Lung (tissue), 12 donors: ENCODE measurements around the gene ZNF366. TPM values are rescaled to one million over a fixed set of nuclear protein-coding genes. Genes with fewer than 3 reads are reported as not detected.

Experiments
- ATAC-seq: fragments of 200-7000 bp; cut with Tn5 transposase; one replicate; pipeline ENCODE4 v1.9.1; 2020; ENCODE audit warnings: moderate number of reproducible peaks; ENCODE audit not compliant: insufficient read depth, low FRiP score
- DNase-seq, 3 donors: peaks; one replicate each; pipeline ENCODE4 v3.0.0-alpha.2; 2013 to 2017
- H3K27ac ChIP-seq, 2 donors: one replicate each; pipeline ENCODE4 v1.5.1; 2013; ENCODE audit warnings: mild to moderate bottlenecking in 2 of 2, moderate library complexity in 2 of 2, control low read depth in 1 of 2, inconsistent platforms in 1 of 2, low read depth in 1 of 2, low read length in 1 of 2
- H3K27me3 ChIP-seq, 3 donors: one replicate each; pipeline ENCODE4 v1.5.1; 2013; ENCODE audit warnings: low read length in 2 of 3; ENCODE audit not compliant: control insufficient read depth in 3 of 3, insufficient read depth in 3 of 3
- H3K36me3 ChIP-seq, 4 donors: one replicate each; pipeline ENCODE4 v1.5.1; 2013; ENCODE audit warnings: low read length in 4 of 4, mild to moderate bottlenecking in 1 of 4, moderate library complexity in 1 of 4; ENCODE audit not compliant: control insufficient read depth in 4 of 4, insufficient read depth in 4 of 4
- H3K4me1 ChIP-seq, 5 donors: one replicate each; pipeline ENCODE4 v1.5.1; 2013; ENCODE audit warnings: low read length in 5 of 5, mild to moderate bottlenecking in 2 of 5, moderate library complexity in 1 of 5; ENCODE audit not compliant: control insufficient read depth in 5 of 5, insufficient read depth in 5 of 5
- H3K4me3 ChIP-seq: one replicate; pipeline ENCODE4 v1.5.1; 2013; ENCODE audit warnings: mild to moderate bottlenecking, control low read depth, moderate library complexity
- H3K9ac ChIP-seq, 2 donors: one replicate each; pipeline ENCODE4 v1.5.1; 2013; ENCODE audit warnings: low read length in 2 of 2, control low read depth in 1 of 2; ENCODE audit not compliant: insufficient read depth in 1 of 2
- H3K9me3 ChIP-seq, 4 donors: one replicate each; pipeline ENCODE4 v1.5.1; 2013; ENCODE audit warnings: low read length in 3 of 4, mild to moderate bottlenecking in 1 of 4, moderate library complexity in 1 of 4; ENCODE audit not compliant: control insufficient read depth in 4 of 4, insufficient read depth in 3 of 4
- WGBS, 2 donors: extraction: QIAGEN DNeasy Blood & Tissue Kit; methylation state at CpG; one replicate each; pipeline ENCODE4 v1.1.7; 2013; 5-methylcytosine and 5-hydroxymethylcytosine counted together
- polyA plus RNA-seq, 2 donors: library from polyadenylated mRNA; stranded (reverse); fragments of 200-250 nt; gene quantifications; one replicate each; pipeline ENCODE4 v1.2.1, GENCODE V29; 2013
- total RNA-seq, 2 donors: library from RNA; depleted of rRNA in 1 of 2; stranded (reverse); fragments of >200 nt in 1 of 2; gene quantifications; one replicate each; pipeline ENCODE4 v1.2.1, GENCODE V29; 2014 to 2021
- TF ChIP-seq, protein P1 (sequence below): IDR thresholded peaks from 2 replicates; pipeline ENCODE4 v1.5.1; 2012; ENCODE audit warnings: mild to moderate bottlenecking; ENCODE audit errors: control extremely low read depth, extremely low read depth
- donor health status: control.
- donor health status: control.
- donor health status: Bipolar disorder and iron deficiency.
- donor health status: healthy.
- donor health status: DM: yes; HTN: yes; CAD: no.

ZNF366 gene
- total and polyA plus RNA-seq, 4 donors = 0.73 to 6.0 (median 3.6) TPM

DNA sequence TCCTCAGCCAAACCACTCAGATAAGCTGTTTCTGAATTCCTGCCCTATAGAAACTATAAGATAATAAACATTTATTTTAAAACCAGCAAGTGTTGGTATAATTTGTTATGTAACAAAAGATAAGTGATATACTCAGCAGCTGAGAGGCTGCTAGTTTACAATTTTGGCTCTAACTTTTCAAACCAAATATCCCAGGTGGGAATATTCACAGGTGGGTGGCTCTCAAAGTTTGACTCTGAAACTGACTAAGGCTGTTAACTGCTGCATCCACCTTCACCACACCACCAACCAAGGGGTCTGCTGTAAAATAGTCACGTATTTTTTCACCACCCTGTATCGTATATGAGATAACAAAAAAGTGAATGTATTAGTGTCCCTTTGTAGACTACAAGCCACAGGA, 9.7 kb upstream of the ZNF366 start:
- Histone ChIP-seq H3K4me3 (no peak overlapping the region), H3K27ac (no peak overlapping the region), H3K9me3 (no peaks in the 10 kb centered on the region), H3K27me3 (no peaks in the 10 kb centered on the region), H3K36me3 (no peaks in the 10 kb centered on the region), H3K9ac (no peak overlapping the region), H3K4me1 (peaks cover 0 to 12% (median 2%) of the 10 kb centered on the region in 5 donors)
- 94 to 98% methylated on average over 2 of the region's 2 CpGs for WGBS, 2 donors
- ATAC-seq = no peak
- TF ChIP-seq, protein P1, sequence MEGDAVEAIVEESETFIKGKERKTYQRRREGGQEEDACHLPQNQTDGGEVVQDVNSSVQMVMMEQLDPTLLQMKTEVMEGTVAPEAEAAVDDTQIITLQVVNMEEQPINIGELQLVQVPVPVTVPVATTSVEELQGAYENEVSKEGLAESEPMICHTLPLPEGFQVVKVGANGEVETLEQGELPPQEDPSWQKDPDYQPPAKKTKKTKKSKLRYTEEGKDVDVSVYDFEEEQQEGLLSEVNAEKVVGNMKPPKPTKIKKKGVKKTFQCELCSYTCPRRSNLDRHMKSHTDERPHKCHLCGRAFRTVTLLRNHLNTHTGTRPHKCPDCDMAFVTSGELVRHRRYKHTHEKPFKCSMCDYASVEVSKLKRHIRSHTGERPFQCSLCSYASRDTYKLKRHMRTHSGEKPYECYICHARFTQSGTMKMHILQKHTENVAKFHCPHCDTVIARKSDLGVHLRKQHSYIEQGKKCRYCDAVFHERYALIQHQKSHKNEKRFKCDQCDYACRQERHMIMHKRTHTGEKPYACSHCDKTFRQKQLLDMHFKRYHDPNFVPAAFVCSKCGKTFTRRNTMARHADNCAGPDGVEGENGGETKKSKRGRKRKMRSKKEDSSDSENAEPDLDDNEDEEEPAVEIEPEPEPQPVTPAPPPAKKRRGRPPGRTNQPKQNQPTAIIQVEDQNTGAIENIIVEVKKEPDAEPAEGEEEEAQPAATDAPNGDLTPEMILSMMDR = no peak
- no peak for DNase-seq

DNA sequence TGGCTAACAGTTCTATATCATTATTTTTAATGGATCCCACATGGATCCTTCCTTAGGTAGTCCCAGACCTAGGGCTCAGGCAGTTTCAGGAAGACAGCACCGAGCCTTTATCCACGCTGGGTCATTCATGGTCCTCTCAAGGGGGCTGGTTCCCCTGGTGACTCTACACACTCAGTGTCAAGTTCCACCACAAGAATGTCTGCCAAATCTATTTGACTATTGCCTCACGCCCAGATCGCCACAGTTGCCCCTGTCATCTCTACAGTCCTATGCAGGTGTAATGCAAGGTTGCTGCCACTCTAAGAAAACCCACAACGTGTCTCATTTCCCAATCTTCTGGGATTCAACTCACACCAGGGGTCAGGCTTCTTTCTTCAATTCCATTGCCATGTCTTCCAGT, 8.0 kb upstream of the ZNF366 start:
- Histone ChIP-seq H3K4me3 (no peak overlapping the region), H3K36me3 (no peaks in the 10 kb centered on the region), H3K27ac (no peak overlapping the region), H3K9ac (no peak overlapping the region), H3K9me3 (no peaks in the 10 kb centered on the region), H3K27me3 (no peaks in the 10 kb centered on the region), H3K4me1 (peaks cover 0 to 12% (median 2%) of the 10 kb centered on the region in 5 donors)
- DNase-seq (no peak), ATAC-seq (no peak)
- TF ChIP-seq, protein P1 = no peak
- WGBS, 2 donors = 85 to 87% methylated on average over 5 of the region's 5 CpGs

DNA sequence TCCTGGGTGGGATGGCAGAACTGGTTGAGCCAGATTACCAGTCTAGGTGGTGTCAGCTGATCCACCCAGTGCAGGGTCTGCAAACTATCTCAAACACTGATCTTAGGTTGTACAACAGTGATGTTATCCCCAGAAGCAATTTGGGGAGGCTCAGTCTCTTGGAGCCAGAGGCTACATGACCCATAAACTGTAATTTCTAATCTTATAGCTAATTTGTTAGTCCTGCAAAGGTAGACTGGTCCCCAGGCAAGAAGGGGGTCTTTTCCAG, 5.3 kb upstream of the ZNF366 start:
- Histone ChIP-seq H3K4me1 (peaks cover 0 to 12% (median 8%) of the 10 kb centered on the region in 5 donors), H3K27me3 (no peaks in the 10 kb centered on the region), H3K36me3 (no peaks in the 10 kb centered on the region), H3K4me3 (no peak overlapping the region), H3K9ac (no peak overlapping the region), H3K27ac (no peak overlapping the region), H3K9me3 (no peaks in the 10 kb centered on the region)
- ATAC-seq = no peak
- TF ChIP-seq, protein P1 = no peak
- DNase-seq = no peak

DNA sequence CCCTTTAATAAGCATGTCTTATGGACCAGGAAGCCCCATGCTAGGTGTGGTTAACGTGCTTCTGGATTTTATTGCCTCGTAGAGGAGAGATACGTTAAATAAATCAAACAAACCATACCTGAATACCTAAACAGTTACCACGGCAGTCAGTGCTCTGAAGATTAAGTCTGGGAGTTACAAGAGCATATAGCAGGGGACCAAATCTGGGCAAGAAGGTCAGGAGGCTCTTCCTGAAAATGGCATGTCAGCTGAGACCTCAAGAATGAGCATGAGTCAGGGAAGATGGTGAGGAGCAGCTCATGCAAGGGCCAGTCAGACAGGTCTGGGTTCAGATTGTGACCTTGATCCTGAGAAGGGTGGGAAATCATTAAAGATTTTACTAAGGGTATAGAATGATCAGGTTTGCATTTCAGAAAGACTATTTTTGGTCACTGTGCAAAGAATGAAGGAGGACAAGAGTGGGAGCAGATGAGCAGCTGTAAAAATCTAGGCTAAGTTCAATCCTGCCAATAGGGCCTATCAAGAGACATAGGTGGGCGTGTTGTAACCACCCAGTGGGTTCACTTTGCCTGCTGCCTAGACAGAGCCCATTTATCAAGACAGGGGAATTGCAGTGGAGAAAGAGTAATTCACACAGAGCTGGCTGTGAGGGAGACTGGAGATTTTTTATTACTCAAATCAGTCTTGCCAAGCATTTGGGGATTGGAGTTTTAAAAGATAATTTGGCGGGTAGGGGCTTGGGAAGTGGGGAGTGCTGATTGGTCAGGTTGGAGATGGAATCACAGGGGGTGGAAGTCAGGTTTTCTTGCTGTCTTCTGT, 4.8 kb upstream of the ZNF366 start:
- no peak overlapping the region for H3K27ac ChIP-seq
- no peaks in the 10 kb centered on the region for H3K9me3 ChIP-seq
- H3K4me1 ChIP-seq = peaks cover 0 to 12% (median 8%) of the 10 kb centered on the region in 5 donors
- no peak overlapping the region for H3K9ac ChIP-seq
- H3K27me3 ChIP-seq = no peaks in the 10 kb centered on the region
- H3K36me3 ChIP-seq = no peaks in the 10 kb centered on the region
- ATAC-seq = no peak
- WGBS, 2 donors = 86 to 87% methylated on average over 6 of the region's 6 CpGs
- H3K4me3 ChIP-seq = no peak overlapping the region
- TF ChIP-seq, protein P1 = no peak
- no peak for DNase-seq
